T-cell (primary cell): Measurements from ENCODE around the gene KRTAP12-3. TPM values are rescaled to one million over a fixed set of nuclear protein-coding genes. Genes with fewer than 3 reads are reported as not detected.

Source experiments
- ATAC-seq, 4 experiments: fragments of 200-7000 bp in 3 of 4; fragments of 150-1000 bp in 1 of 4; cut with Tn5 transposase; replicated peaks in 1 of 4; 1 replicate in 3 of 4; 2 replicates in 1 of 4; pipeline ENCODE4 v1.10.0; 2021; ENCODE audit warnings: moderate library complexity in 3 of 4, mild to moderate bottlenecking in 2 of 4, moderate number of reproducible peaks in 1 of 4
- CTCF ChIA-PET, 2 donors: fragments of 300-600 bp; sonication (Branson Sonifier 250); formaldehyde crosslinking; loops; one replicate each; lab custom pipeline; 2022; ENCODE audit warnings: antibody characterized with exemption in 2 of 2; lab: Charles Lee
- POLR2A ChIA-PET, 2 donors: fragments of 300-600 bp; sonication (Branson Sonifier 250); formaldehyde crosslinking; loops; one replicate each; lab custom pipeline; 2022; ENCODE audit warnings: antibody characterized with exemption in 2 of 2; lab: Charles Lee
- DNase-seq, 35 experiments: peaks; one replicate each; pipeline versions ENCODE4 v3.0.0 to v3.0.0-alpha.2; 2013 to 2023
- H3K27ac ChIP-seq: one replicate; pipeline ENCODE4 v1.5.1; 2013; ENCODE audit warnings: low read length
- H3K27me3 ChIP-seq, 2 experiments: replicated peaks in 1 of 2; 1 replicate in 1 of 2; 2 replicates in 1 of 2; pipeline versions ENCODE4 v1.6.1 to v1.7.0; 2013; ENCODE audit warnings: low read length in 1 of 2, mixed read lengths in 1 of 2; ENCODE audit not compliant: control insufficient read depth in 2 of 2, insufficient read depth in 2 of 2; ENCODE audit errors: extremely low read depth in 1 of 2
- H3K36me3 ChIP-seq, 2 donors: 1 replicate in 1 of 2; 2 replicates in 1 of 2; pipeline versions ENCODE4 v1.6.1 to v1.7.0; 2013; ENCODE audit warnings: low read length in 1 of 2; ENCODE audit not compliant: control insufficient read depth in 2 of 2, insufficient read depth in 1 of 2; ENCODE audit errors: extremely low read depth in 1 of 2
- H3K4me1 ChIP-seq, 2 experiments: 1 replicate in 1 of 2; 2 replicates in 1 of 2; pipeline versions ENCODE4 v1.6.1 to v1.7.0; 2013; ENCODE audit warnings: low read length in 2 of 2, mixed read lengths in 1 of 2; ENCODE audit not compliant: insufficient read depth in 2 of 2, control insufficient read depth in 1 of 2; ENCODE audit errors: extremely low read depth in 1 of 2
- H3K4me3 ChIP-seq, 2 donors: 1 replicate in 1 of 2; 2 replicates in 1 of 2; pipeline versions ENCODE4 v1.5.1 to v1.7.0; 2013; ENCODE audit warnings: mild to moderate bottlenecking in 2 of 2, low read length in 1 of 2, moderate library complexity in 1 of 2; ENCODE audit not compliant: control insufficient read depth in 1 of 2; ENCODE audit errors: extremely low read depth in 1 of 2
- H3K9me3 ChIP-seq: 2 replicates; pipeline ENCODE4 v1.7.0; 2013
- H3K27ac Mint-ChIP-seq, 2 donors: one replicate each; pipeline ENCODE4 v1.8.0; 2020 to 2021; ENCODE audit warnings: mild to moderate bottlenecking in 2 of 2, mixed read lengths in 2 of 2
- H3K27me3 Mint-ChIP-seq, 2 donors: one replicate each; pipeline ENCODE4 v1.8.0; 2021 to 2022; ENCODE audit warnings: mixed read lengths in 2 of 2
- H3K36me3 Mint-ChIP-seq: one replicate; pipeline ENCODE4 v1.8.0; 2021; ENCODE audit warnings: mixed read lengths
- H3K4me1 Mint-ChIP-seq, 3 donors: one replicate each; pipeline ENCODE4 v1.8.0; 2020 to 2022; ENCODE audit warnings: mixed read lengths in 3 of 3, mild to moderate bottlenecking in 1 of 3
- H3K4me3 Mint-ChIP-seq, 3 donors: one replicate each; pipeline ENCODE4 v1.8.0; 2020 to 2022; ENCODE audit warnings: mild to moderate bottlenecking in 3 of 3, mixed read lengths in 3 of 3, moderate library complexity in 3 of 3
- H3K9me3 Mint-ChIP-seq, 3 donors: one replicate each; pipeline ENCODE4 v1.8.0; 2020 to 2022; ENCODE audit warnings: mixed read lengths in 3 of 3
- WGBS: methylation state at CpG from one replicate; pipeline ENCODE4 v1.1.5; 2013; ENCODE audit warnings: missing lambda C conversion rate; ENCODE audit not compliant: insufficient coverage; 5-methylcytosine and 5-hydroxymethylcytosine counted together
- total RNA-seq, 35 experiments: library from RNA in 6 of 35; stranded (reverse) in 6 of 35; fragments of 120-200 nt in 1 of 35; gene quantifications; one replicate each; pipeline versions ENCODE4 v1.2.1 to v1.2.4 and lab custom pipeline; 2013 to 2026

KRTAP12-3 gene
- total RNA-seq, 5 donors from 2014 or later (not counting 1 experiment from before 2014, with no cell fraction given) = not detected

- H3K4me1 ChIP-seq = peaks cover 0 to 59% of the 10 kb centered on the region in 2 experiments
- 46% methylated on average over 13 of the region's 17 CpGs for WGBS
- POLR2A ChIA-PET = no interaction called here
- peaks cover 47 to 63% (median 54%) of the 10 kb centered on the region in 3 donors for H3K4me1 Mint-ChIP-seq
- H3K9me3 ChIP-seq = no peaks in the 10 kb centered on the region
- peaks cover 14% of the 10 kb centered on the region for H3K36me3 Mint-ChIP-seq
- DNase-seq (peak; percentile 32 to 86 (median 76)), ATAC-seq (peak; percentile 23 to 70 (median 59))
- peak overlapping the region; percentile 82 to 92 for H3K27ac Mint-ChIP-seq
- no peaks in the 10 kb centered on the region for H3K27me3 Mint-ChIP-seq
- H3K4me3 ChIP-seq = no peak overlapping the region
- H3K9me3 Mint-ChIP-seq = peaks cover 10 to 16% (median 14%) of the 10 kb centered on the region in 3 donors
- H3K4me3 Mint-ChIP-seq = peak overlapping the region; percentile 21 to 65 (median 25)
- H3K27ac ChIP-seq = peak overlapping the region; percentile 82
- H3K36me3 ChIP-seq = no peaks in the 10 kb centered on the region
- no peaks in the 10 kb centered on the region for H3K27me3 ChIP-seq
- CTCF ChIA-PET = interaction anchor here in 1 of 2 donors (0.7 to 1.0 kb wide), 2 partner anchors 35 kb away, joined by 3 to 4 read pairs; no protein-coding TSS in a partner anchor
Measured at GRCh38 chr21:44653656-44654575, 3.8 kb upstream of the KRTAP12-3 start.

- DNase-seq (peak in 3 of 35 experiments; percentile 19 to 40 (median 24)), ATAC-seq (peak in 1 of 4 experiments; percentile 19)
- POLR2A ChIA-PET = no interaction called here
- Histone ChIP-seq H3K27me3 (no peaks in the 10 kb centered on the region), H3K36me3 (no peaks in the 10 kb centered on the region), H3K9me3 (no peaks in the 10 kb centered on the region), H3K4me1 (peaks cover 0 to 66% of the 10 kb centered on the region in 2 experiments), H3K4me3 (no peak within 1 kb of the TSS), H3K27ac (peak within 1 kb of the TSS; percentile 82)
- CTCF ChIA-PET = interaction anchor here in 1 of 2 donors (1.0 kb wide), 1 partner anchor 36 kb away, joined by 4 read pairs; no protein-coding TSS in a partner anchor
- peaks cover 14% of the 10 kb centered on the region for H3K36me3 Mint-ChIP-seq
- H3K4me3 Mint-ChIP-seq = peak within 1 kb of the TSS; percentile 21 to 65 (median 25)
- H3K4me1 Mint-ChIP-seq = peaks cover 55 to 70% (median 61%) of the 10 kb centered on the region in 3 donors
- peaks cover 10 to 16% (median 14%) of the 10 kb centered on the region in 3 donors for H3K9me3 Mint-ChIP-seq
- WGBS = 50% methylated on average over 2 of the region's 9 CpGs
- no peaks in the 10 kb centered on the region for H3K27me3 Mint-ChIP-seq
- H3K27ac Mint-ChIP-seq = peak within 1 kb of the TSS; percentile 82 to 92
Measured at GRCh38 chr21:44654576-44655175, 3.1 kb upstream of the KRTAP12-3 start, which contains the start of gene KRTAP12-4. Gene KRTAP12-4 (minus strand): TSS chr21:44654659. CDS start chr21:44654614, 45 bp downstream.

GRCh38 chr21:44656868-44657267 is 864 bp upstream of the KRTAP12-3 start:
- Mint-ChIP-seq H3K27ac (peak overlapping the region; percentile 89 to 98), H3K4me1 (peaks cover 60 to 75% (median 68%) of the 10 kb centered on the region in 3 donors), H3K9me3 (peaks cover 10 to 21% (median 14%) of the 10 kb centered on the region in 3 donors), H3K27me3 (no peaks in the 10 kb centered on the region), H3K4me3 (peak overlapping the region; percentile 58 to 72 (median 60)), H3K36me3 (peaks cover 14% of the 10 kb centered on the region)
- POLR2A ChIA-PET = no interaction called here
- Histone ChIP-seq H3K36me3 (no peaks in the 10 kb centered on the region), H3K27me3 (no peaks in the 10 kb centered on the region), H3K4me3 (no peak overlapping the region), H3K4me1 (peaks cover 0 to 62% of the 10 kb centered on the region in 2 experiments), H3K27ac (peak overlapping the region; percentile 93), H3K9me3 (no peaks in the 10 kb centered on the region)
- 69% methylated on average over 1 of the region's 1 CpG for WGBS
- CTCF ChIA-PET = interaction anchor here in 1 of 2 donors (0.6 to 1.3 kb wide), 5 partner anchors 14 to 144 kb away, joined by 3 to 10 read pairs (median 4); partner anchors contain the start of gene UBE2G2
- no peak for ATAC-seq
- DNase-seq = no peak

GRCh38 chr21:44658541-44658910 is 794 bp downstream of the KRTAP12-3 start:
- Histone ChIP-seq H3K36me3 (no peaks in the 10 kb centered on the region), H3K4me3 (no peak overlapping the region), H3K27ac (peak overlapping the region; percentile 93), H3K9me3 (no peaks in the 10 kb centered on the region), H3K4me1 (peaks cover 0 to 59% of the 10 kb centered on the region in 2 experiments), H3K27me3 (no peaks in the 10 kb centered on the region)
- Mint-ChIP-seq H3K27me3 (no peaks in the 10 kb centered on the region), H3K9me3 (peaks cover 12 to 33% (median 18%) of the 10 kb centered on the region in 3 donors), H3K27ac (peak overlapping the region; percentile 89 to 98), H3K4me3 (peak overlapping the region; percentile 58 to 72 (median 60)), H3K36me3 (peaks cover 18% of the 10 kb centered on the region), H3K4me1 (peaks cover 59 to 68% (median 64%) of the 10 kb centered on the region in 3 donors)
- ChIA-PET CTCF (interaction anchor here in 1 of 2 donors (0.6 kb wide), 1 partner anchor 136 kb away, joined by 4 read pairs; no protein-coding TSS in a partner anchor), POLR2A (interaction anchor here (0.6 to 1.1 kb wide), 2 partner anchors 40 to 315 kb away, joined by 4 to 9 read pairs; no protein-coding TSS in a partner anchor)
- DNase-seq (no peak), ATAC-seq (no peak)
- no CpG with 5 or more reads among the region's 5 CpGs for WGBS

GRCh38 chr21:44658913-44659595 is 1.3 kb downstream of the KRTAP12-3 start:
- peak overlapping the region; percentile 93 for H3K27ac ChIP-seq

More at GRCh38 chr21:44658913-44659595, 1.3 kb downstream of the KRTAP12-3 start:
- ChIA-PET POLR2A (interaction anchor here in 1 of 2 donors (0.6 kb wide), 1 partner anchor 315 kb away, joined by 9 read pairs; no protein-coding TSS in a partner anchor), CTCF (no interaction called here)
- no peak overlapping the region for H3K4me3 ChIP-seq
- Mint-ChIP-seq H3K4me3 (peak overlapping the region; percentile 4 to 72 (median 5)), H3K27ac (peak overlapping the region; percentile 89 to 98), H3K27me3 (no peaks in the 10 kb centered on the region), H3K4me1 (peaks cover 54 to 63% (median 59%) of the 10 kb centered on the region in 3 donors), H3K9me3 (peaks cover 14 to 38% (median 18%) of the 10 kb centered on the region in 3 donors), H3K36me3 (peaks cover 18% of the 10 kb centered on the region)
- WGBS = 20% methylated on average over 1 of the region's 11 CpGs
- H3K9me3 ChIP-seq = no peaks in the 10 kb centered on the region
- no peaks in the 10 kb centered on the region for H3K27me3 ChIP-seq
- ATAC-seq (peak in 3 of 4 experiments; percentile 40 to 50 (median 42)), DNase-seq (peak in 24 of 35 experiments; percentile 13 to 61 (median 27))
- peaks cover 0 to 54% of the 10 kb centered on the region in 2 experiments for H3K4me1 ChIP-seq
- H3K36me3 ChIP-seq = no peaks in the 10 kb centered on the region
